Neural progenitor cell (in vitro differentiated cells): ENCODE data around the gene PPFIBP1. TPM values are rescaled to one million over a fixed set of nuclear protein-coding genes. Genes with fewer than 3 reads are reported as not detected.
"Not testable (repeated sequence)": the region's sequence is repeated elsewhere in the genome, so short reads cannot be mapped to it uniquely, and the experiment has no call there.

Experiments used
- DNase-seq: peaks from one replicate; pipeline ENCODE4 v3.0.0-alpha.2; 2016; ENCODE audit warnings: low spot score
- H2AFZ ChIP-seq: fragments of 200-600 bp; sonication (generic); replicated peaks from 2 replicates; pipeline ENCODE4 v1.6.1; 2016; ENCODE audit warnings: antibody characterized with exemption
- H3F3A ChIP-seq: fragments of 200-600 bp; sonication (generic); 2 replicates; pipeline ENCODE4 v1.6.1; 2016; ENCODE audit warnings: antibody characterized with exemption, low read depth
- H3K27ac ChIP-seq: fragments of 200-600 bp; sonication (generic); 2 replicates; pipeline ENCODE4 v1.5.1; 2016; ENCODE audit warnings: mild to moderate bottlenecking
- H3K27me3 ChIP-seq: fragments of 200-600 bp; sonication (generic); 2 replicates; pipeline ENCODE4 v1.6.1; 2016; ENCODE audit warnings: mild to moderate bottlenecking, moderate library complexity
- H3K36me3 ChIP-seq: fragments of 200-600 bp; sonication (generic); 2 replicates; pipeline ENCODE4 v1.5.1; 2016
- H3K4me1 ChIP-seq: fragments of 200-600 bp; sonication (generic); 2 replicates; pipeline ENCODE4 v1.6.1; 2016; ENCODE audit warnings: mixed run types
- H3K4me2 ChIP-seq: fragments of 200-600 bp; sonication (generic); 2 replicates; pipeline ENCODE4 v1.6.1; 2016
- H3K4me3 ChIP-seq: fragments of 200-600 bp; sonication (generic); 2 replicates; pipeline ENCODE4 v1.5.1; 2016
- H3K79me2 ChIP-seq: fragments of 200-600 bp; sonication (generic); 2 replicates; pipeline ENCODE4 v1.6.1; 2016; ENCODE audit warnings: low read depth
- H3K9ac ChIP-seq: fragments of 200-600 bp; sonication (generic); 2 replicates; pipeline ENCODE4 v1.6.1; 2016
- H3K9me3 ChIP-seq: fragments of 200-600 bp; sonication (generic); 2 replicates; pipeline ENCODE4 v1.5.1; 2016; ENCODE audit warnings: low read depth
- H4K20me1 ChIP-seq: fragments of 200-600 bp; sonication (generic); 2 replicates; pipeline ENCODE4 v1.6.1; 2016; ENCODE audit warnings: low read depth
- H3K27ac Mint-ChIP-seq: 3 replicates; pipeline ENCODE4 v1.8.0; 2021; ENCODE audit warnings: mixed read lengths
- H3K27me3 Mint-ChIP-seq: 2 replicates; pipeline ENCODE4 v1.8.0; 2022; ENCODE audit warnings: low read depth, mild to moderate bottlenecking, inconsistent platforms, moderate library complexity, mixed read lengths; ENCODE audit not compliant: insufficient read depth
- H3K36me3 Mint-ChIP-seq: 3 replicates; pipeline ENCODE4 v1.8.0; 2021; ENCODE audit warnings: mixed read lengths
- H3K4me1 Mint-ChIP-seq: 3 replicates; pipeline ENCODE4 v1.8.0; 2021; ENCODE audit warnings: mixed read lengths
- H3K4me3 Mint-ChIP-seq: 3 replicates; pipeline ENCODE4 v1.8.0; 2021; ENCODE audit warnings: mild to moderate bottlenecking, moderate library complexity, mixed read lengths
- H3K9me3 Mint-ChIP-seq: 3 replicates; pipeline ENCODE4 v1.8.0; 2020; ENCODE audit warnings: mixed read lengths
- EZH2 ChIP-seq: fragments of 200-600 bp; sonication (generic); IDR thresholded peaks from 2 replicates; pipeline ENCODE4 v1.6.1; 2017; ENCODE audit warnings: antibody characterized with exemption, mild to moderate bottlenecking, moderate library complexity
- EZH2phosphoT487 ChIP-seq: fragments of 200-600 bp; sonication (generic); IDR thresholded peaks from 2 replicates; pipeline ENCODE4 v1.6.1; 2017; ENCODE audit warnings: antibody characterized with exemption
- total RNA-seq: library from RNA; depleted of rRNA; stranded (reverse); fragments of >200 nt; gene quantifications from 2 replicates; pipeline ENCODE4 v1.2.3, GENCODE V29; 2015; ENCODE audit warnings: low replicate concordance
- TF ChIP-seq, protein P1 (sequence below): fragments of 200-600 bp; sonication (generic); IDR thresholded peaks from 2 replicates; pipeline ENCODE4 v1.5.1; 2017; ENCODE audit warnings: antibody characterized with exemption, mild to moderate bottlenecking

Gene PPFIBP1
- total RNA-seq, 1 donor from 2014 or later = 61.7 TPM

DNA sequence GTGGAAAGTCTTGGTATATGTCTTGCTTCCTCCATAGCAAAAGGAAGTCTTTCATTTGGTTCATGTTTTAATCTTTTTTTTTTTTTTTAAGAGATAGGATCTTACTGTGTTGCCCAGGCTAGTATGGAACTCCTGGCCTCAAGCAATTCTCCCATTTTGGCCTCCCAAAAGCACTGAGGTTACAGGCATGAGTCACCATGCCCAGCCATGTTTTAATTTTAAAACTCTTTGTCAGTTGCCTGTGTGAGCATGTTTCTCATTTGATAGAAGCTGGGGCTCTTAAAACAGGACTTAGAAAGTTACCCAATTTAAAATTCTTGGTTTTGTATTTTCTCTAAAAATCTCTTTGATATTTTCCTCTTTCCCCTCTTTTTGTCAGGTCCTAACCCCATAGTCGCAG lies 127.2 kb downstream of the PPFIBP1 start:
- no peak overlapping the region for H3K27ac Mint-ChIP-seq
- Histone ChIP-seq H3K27me3 (no peaks in the 10 kb centered on the region), H4K20me1 (no peaks in the 10 kb centered on the region), H3K4me1 (no peaks in the 10 kb centered on the region), H3K4me3 (no peak overlapping the region), H3K4me2 (no peak overlapping the region), H3K9me3 (no peaks in the 10 kb centered on the region), H2AFZ (no peak overlapping the region), H3K36me3 (no peaks in the 10 kb centered on the region), H3K79me2 (no peaks in the 10 kb centered on the region), H3K27ac (no peak overlapping the region), H3F3A (peaks cover 6% of the 10 kb centered on the region), H3K9ac (no peak overlapping the region)
- no peak overlapping the region for H3K4me3 Mint-ChIP-seq
- TF ChIP-seq, protein P1, sequence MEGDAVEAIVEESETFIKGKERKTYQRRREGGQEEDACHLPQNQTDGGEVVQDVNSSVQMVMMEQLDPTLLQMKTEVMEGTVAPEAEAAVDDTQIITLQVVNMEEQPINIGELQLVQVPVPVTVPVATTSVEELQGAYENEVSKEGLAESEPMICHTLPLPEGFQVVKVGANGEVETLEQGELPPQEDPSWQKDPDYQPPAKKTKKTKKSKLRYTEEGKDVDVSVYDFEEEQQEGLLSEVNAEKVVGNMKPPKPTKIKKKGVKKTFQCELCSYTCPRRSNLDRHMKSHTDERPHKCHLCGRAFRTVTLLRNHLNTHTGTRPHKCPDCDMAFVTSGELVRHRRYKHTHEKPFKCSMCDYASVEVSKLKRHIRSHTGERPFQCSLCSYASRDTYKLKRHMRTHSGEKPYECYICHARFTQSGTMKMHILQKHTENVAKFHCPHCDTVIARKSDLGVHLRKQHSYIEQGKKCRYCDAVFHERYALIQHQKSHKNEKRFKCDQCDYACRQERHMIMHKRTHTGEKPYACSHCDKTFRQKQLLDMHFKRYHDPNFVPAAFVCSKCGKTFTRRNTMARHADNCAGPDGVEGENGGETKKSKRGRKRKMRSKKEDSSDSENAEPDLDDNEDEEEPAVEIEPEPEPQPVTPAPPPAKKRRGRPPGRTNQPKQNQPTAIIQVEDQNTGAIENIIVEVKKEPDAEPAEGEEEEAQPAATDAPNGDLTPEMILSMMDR = no peak
- TF ChIP-seq EZH2phosphoT487 (no peak), EZH2 (no peak)
- no peaks in the 10 kb centered on the region for H3K4me1 Mint-ChIP-seq
- no peaks in the 10 kb centered on the region for H3K9me3 Mint-ChIP-seq
- DNase-seq = no peak
- peaks cover 9% of the 10 kb centered on the region for H3K36me3 Mint-ChIP-seq
- H3K27me3 Mint-ChIP-seq = no peaks in the 10 kb centered on the region

DNA sequence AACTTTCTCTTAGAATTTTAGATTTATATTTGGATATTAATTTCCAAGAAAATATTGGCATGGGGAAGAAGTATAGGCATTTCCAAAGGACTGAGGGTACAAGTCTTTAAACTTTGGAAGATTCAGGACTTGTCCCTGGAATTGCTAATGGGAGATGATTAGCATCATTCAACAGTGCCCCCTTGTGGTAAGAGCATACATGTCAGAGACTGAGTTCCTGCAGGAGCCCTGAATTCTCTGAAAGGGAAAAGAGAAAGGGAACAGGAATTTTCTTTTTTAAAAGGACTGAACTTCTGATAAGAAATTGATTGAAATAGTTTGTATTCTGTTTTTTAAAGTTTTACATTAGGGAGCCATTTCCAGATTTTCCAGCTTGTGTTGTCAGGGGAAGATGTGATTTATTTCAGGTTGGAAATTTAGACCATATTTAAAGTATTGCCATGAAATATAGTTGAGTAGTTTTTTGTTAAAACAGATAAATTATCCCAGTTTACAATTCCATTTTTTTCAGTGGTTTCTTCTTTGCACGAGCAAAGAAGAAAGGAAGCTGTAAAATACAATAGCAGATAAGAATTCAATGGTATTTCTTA lies 128.3 kb downstream of the PPFIBP1 start:
- no peaks in the 10 kb centered on the region for H3K9me3 Mint-ChIP-seq
- no peaks in the 10 kb centered on the region for H3K79me2 ChIP-seq
- peak; percentile 92 for DNase-seq
- no peaks in the 10 kb centered on the region for H3K36me3 ChIP-seq
- no peak overlapping the region for H3K4me3 ChIP-seq
- H3K4me3 Mint-ChIP-seq = no peak overlapping the region
- TF ChIP-seq, protein P1 = peak; percentile 95
- TF ChIP-seq EZH2 = no peak
- H3K9ac ChIP-seq = no peak overlapping the region
- H3K27ac Mint-ChIP-seq = no peak overlapping the region
- no peak overlapping the region for H3K27ac ChIP-seq
- no peak overlapping the region for H2AFZ ChIP-seq
- H3K4me1 Mint-ChIP-seq = no peaks in the 10 kb centered on the region
- H3K4me2 ChIP-seq = no peak overlapping the region
- H3K9me3 ChIP-seq = no peaks in the 10 kb centered on the region
- H4K20me1 ChIP-seq = no peaks in the 10 kb centered on the region
- H3K27me3 ChIP-seq = no peaks in the 10 kb centered on the region
- H3F3A ChIP-seq = peaks cover 6% of the 10 kb centered on the region
- no peaks in the 10 kb centered on the region for H3K27me3 Mint-ChIP-seq
- H3K4me1 ChIP-seq = no peaks in the 10 kb centered on the region
- peaks cover 9% of the 10 kb centered on the region for H3K36me3 Mint-ChIP-seq

DNA sequence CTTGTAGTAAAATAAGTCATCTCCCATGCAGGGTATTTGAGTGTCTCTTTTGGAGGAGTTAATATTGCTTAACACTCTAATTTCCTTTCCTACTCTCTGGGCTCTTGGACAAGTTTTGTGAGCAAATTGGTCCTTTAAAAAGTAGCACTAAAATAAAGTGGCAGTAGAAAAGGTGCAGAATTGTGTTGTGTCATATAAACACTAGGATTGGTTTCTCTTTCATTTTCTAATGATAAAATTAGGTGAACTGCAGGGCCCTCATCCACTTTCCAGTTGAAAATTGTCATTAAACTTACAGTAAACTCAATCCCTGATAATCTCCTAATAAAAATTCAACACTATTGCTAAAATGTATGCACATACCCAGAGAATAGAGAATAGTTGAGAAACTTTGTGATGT lies 129.7 kb downstream of the PPFIBP1 start:
- Histone ChIP-seq H3K27ac (no peak overlapping the region), H3K4me2 (no peak overlapping the region), H3K27me3 (no peaks in the 10 kb centered on the region), H3K36me3 (no peaks in the 10 kb centered on the region), H4K20me1 (no peaks in the 10 kb centered on the region), H3F3A (peaks cover 6% of the 10 kb centered on the region), H2AFZ (no peak overlapping the region), H3K9ac (no peak overlapping the region), H3K4me3 (no peak overlapping the region), H3K9me3 (no peaks in the 10 kb centered on the region), H3K79me2 (no peaks in the 10 kb centered on the region), H3K4me1 (no peaks in the 10 kb centered on the region)
- H3K36me3 Mint-ChIP-seq = peaks cover under 1% of the 10 kb centered on the region
- H3K4me3 Mint-ChIP-seq = no peak overlapping the region
- H3K27ac Mint-ChIP-seq = no peak overlapping the region
- H3K9me3 Mint-ChIP-seq = no peaks in the 10 kb centered on the region
- no peak for DNase-seq
- no peaks in the 10 kb centered on the region for H3K4me1 Mint-ChIP-seq
- TF ChIP-seq EZH2 (no peak), EZH2phosphoT487 (no peak)
- TF ChIP-seq, protein P1 = no peak
- H3K27me3 Mint-ChIP-seq = no peaks in the 10 kb centered on the region

DNA sequence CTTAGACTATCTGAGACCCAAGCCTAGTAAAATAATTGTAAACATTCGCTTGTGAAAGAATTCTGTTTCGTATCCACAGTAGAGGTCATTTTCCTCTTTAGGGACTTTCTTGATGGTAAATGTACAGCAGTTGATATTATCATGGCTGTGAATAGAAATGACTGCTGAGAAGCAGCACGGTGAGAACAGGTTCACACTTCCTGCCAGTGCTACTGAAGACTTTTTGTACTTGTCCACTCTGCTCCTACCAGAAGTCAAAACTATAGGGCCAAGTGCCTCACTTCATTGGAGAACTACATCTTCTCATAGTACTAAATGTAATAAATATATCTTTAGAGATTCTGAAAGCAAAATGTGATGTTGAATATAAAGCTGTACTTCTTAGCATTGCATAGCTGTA lies 131.5 kb downstream of the PPFIBP1 start:
- H3K36me3 Mint-ChIP-seq, H3K27me3 ChIP-seq, H3K27me3 Mint-ChIP-seq, H3K4me3 Mint-ChIP-seq, H3K9me3 Mint-ChIP-seq, H3K9ac ChIP-seq, H4K20me1 ChIP-seq, H3K4me1 ChIP-seq, H3K9me3 ChIP-seq, H3F3A ChIP-seq, H3K4me2 ChIP-seq, H3K36me3 ChIP-seq, H3K4me1 Mint-ChIP-seq, H2AFZ ChIP-seq, H3K4me3 ChIP-seq, H3K27ac ChIP-seq, DNase-seq, H3K79me2 ChIP-seq, H3K27ac Mint-ChIP-seq: not testable (repeated sequence)
